HL-60/S4 (cell line): Measurements from ENCODE around the gene NT5C.
"Not testable (repeated sequence)": the region's sequence is repeated elsewhere in the genome, so short reads cannot be mapped to it uniquely, and the experiment has no call there.

Experiments
- in situ Hi-C: fragments of 300-500 bp; cut with MboI; formaldehyde crosslinking; loops from 2 replicates; pipeline ENCODE4 v1.14.3; 2022; ENCODE audit warnings: low sequenced_read_pairs

The NT5C gene

GRCh38 chr17:75144816-75145512, 13.4 kb upstream of the NT5C start:
- in situ Hi-C loops = no loop called here

DNA sequence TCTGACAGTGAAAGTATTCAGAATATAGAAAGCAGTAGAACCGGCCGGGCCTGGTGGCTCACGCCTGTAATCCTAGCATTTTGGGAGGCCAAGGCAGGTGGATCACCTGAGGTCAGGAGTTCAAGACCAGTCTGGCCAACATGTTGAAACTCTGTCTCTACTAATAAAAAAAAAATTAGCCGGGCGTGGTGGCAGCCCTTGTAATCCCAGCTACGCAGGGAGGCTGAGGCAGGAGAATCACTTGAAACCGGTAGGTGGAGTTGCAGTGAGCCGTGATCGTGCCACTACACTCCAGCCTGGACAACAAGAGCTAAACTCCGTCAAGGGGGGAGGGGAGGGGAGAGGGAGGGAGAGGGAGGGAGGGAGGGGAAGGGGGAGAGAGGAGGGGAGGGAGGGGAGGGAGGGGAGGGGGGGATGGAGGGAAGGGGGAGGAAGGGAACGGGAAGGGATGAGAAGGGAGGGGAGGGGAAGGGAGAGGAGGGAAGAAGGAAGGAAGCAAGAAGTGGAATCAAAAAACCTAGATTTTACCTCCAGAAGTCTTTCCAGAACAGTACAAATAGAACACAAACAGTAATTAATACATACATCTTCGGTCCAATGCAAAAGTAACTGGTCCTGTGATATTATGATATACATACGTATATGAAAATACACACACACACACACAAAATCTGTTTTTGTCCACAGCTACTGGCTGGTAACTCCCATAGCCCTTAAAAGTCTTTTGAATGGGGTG, 10.9 kb upstream of the NT5C start:
- in situ Hi-C loops = no loop called here

- in situ Hi-C loops = no loop called here
These were observed 7.0 kb upstream of the NT5C start for GRCh38 chr17:75138519-75138918.

DNA sequence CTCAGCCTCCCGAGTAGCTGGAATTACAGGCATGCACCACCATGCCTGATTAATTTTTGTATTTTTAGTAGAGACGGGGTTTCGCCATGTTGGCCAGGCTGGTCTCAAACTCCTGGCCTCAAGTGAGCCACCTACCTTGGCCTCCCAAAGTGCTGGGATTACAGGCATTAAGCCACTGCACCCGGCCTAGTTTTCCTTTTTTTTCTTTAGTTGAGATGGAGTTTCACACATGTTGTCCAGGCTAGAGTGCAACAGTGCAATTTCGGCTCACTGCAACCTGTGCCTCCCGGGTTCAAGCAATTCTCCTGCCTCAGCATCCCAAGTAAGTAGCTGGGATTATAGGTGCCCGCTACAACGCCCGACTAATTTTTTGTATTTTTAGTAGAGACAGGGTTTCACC, 6.2 kb upstream of the NT5C start:
- in situ Hi-C loops = not testable (repeated sequence)

- in situ Hi-C loops = no loop called here
These were observed 4.4 kb upstream of the NT5C start for GRCh38 chr17:75135946-75136345.

- in situ Hi-C loops = no loop called here
These were observed 3.9 kb upstream of the NT5C start for GRCh38 chr17:75135452-75135851.

GRCh38 chr17:75133607-75134347, 2.2 kb upstream of the NT5C start:
- in situ Hi-C loops = not testable (repeated sequence)

DNA sequence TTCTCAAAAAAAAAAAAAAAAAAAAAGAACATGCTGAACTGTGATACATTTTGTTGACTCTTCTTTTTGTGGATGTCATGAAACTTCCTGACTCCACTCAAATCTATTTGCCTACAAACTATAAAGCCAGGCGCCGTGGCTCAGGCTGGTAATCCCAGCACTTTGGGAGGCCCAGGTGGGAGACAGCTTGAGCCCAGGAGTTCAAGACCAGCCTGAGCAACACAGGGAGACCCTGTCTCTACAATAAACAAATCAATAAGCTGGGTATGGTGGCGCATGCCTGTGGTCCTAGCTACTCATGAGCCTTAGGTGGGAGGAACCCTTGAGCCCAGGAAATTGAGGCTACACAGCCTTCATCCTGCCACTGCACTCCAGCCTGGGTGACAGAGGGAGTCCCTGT, 1.5 kb upstream of the NT5C start:
- in situ Hi-C loops = no loop called here

DNA sequence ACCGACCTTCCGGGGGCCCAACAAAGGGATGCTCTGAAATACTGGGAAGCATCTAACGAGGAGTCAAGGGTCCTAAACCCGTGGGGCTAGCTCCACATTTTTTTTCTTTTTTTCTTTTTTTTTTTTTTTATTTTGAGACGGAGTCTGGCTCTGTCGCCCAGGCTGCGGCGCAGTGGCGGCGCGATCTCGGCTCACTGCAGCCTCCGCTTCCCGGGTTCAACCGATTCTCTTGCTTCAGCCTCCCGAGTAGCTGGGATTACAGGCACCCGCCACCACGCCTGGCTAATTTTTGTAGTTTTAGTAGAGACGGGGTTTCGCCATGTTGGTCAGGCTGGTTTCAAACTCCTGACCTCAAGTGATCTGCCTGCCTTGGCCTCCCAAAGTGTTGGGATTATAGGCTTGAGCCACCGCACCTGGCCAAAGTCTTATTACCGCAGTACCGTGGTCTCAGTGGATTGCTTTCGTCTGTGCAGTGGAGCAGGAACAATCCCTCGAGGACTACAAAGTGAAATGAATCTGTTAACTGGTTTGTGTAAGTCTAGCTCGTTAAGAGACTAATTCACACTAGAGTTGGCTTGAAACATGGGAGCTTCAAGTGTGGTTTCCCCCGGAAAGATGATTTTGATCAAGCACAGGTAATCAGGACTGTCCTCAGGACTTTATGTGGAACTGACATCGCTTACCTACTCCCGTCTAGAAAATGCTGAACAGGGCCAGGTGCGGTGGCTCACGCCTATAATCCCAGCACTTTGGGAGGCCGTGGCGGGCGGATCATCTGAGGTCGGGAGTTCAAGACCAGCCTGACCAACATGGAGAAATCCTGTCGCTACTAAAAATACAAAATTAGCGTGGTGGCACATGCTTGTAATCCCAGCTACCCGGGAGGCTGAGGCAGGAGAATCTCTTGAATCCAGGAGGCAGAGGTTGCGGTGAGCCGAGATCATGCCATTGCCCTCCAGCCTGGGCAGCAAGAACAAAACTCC, 767 bp upstream of the NT5C start:
- in situ Hi-C loops = not testable (repeated sequence)

- in situ Hi-C loops = no loop called here
These were observed 787 bp downstream of the NT5C start for GRCh38 chr17:75130632-75131277.

DNA sequence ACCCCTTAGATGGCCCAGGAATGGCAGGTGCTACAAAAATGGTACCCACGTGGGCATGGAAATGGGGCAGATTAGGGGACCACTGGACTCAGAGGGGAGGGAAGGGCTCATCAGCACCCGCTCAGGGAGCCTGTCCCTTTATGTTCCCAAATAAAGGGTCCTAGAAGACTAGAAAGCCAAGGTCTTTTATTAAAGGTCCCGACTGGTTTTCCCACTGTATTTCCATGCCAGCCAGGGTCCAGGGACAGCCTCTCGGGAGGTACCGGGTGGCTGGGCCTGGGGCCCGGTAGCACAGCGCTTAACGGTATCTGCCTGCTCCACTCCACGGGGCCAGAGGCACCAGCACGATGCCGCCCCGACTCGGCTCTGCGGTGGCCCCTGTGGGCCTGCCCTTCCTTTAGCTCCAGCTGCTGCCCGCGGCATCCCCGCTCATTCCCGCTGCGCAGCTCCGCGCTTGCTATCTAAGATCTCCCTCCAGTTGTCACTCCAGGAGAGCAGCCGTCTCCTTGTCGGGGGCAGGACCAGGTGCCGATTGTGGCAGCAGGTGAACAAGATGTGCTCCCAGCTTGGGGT, 1.4 kb downstream of the NT5C start:
- in situ Hi-C loops = no loop called here

- in situ Hi-C loops = no loop called here
These were observed 2.0 kb downstream of the NT5C start for GRCh38 chr17:75129576-75129975.

GRCh38 chr17:75128694-75129505, 2.6 kb downstream of the NT5C start:
- in situ Hi-C loops = no loop called here

GRCh38 chr17:75127936-75128335, 3.6 kb downstream of the NT5C start:
- in situ Hi-C loops = not testable (repeated sequence)

GRCh38 chr17:75126954-75127353, 4.6 kb downstream of the NT5C start:
- in situ Hi-C loops = no loop called here

DNA sequence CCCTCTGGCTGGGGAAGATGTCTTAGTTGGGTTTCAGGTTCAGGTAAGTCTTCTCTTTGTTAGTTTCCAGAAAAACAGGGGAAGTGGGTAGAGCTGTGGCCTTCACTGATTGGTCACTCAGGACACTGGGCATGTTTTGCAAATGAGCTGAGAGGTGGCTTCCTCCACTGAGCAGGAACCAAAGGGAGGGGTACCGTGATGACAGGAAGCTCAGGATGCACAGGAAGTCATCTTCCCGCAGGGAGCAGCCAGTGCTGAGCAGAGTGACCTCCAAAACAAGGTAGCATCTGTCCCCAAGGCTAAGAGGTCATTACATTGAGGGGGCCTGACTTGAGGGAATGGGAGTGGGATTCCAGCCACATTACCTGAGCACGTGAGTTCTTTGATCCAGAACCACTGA, 5.6 kb downstream of the NT5C start:
- in situ Hi-C loops = no loop called here

DNA sequence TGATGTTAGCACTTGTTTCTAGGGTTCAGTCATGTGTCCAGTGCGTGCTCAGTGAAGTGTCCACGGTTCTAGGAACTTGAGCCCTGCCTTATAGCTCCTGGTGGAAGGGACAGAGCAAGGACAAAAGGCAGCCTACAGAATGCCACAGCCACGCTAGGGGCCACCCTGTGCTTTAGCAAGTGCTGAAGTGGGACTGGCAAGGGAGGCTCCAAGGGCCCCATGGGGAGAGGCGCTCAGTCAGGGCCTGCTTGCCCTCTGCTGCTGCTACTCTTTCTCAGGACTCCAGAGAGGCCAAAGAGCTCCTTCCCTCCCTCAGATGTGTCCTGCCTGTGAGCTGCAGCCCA, 6.8 kb downstream of the NT5C start:
- in situ Hi-C loops = no loop called here

GRCh38 chr17:75124041-75124818, 7.3 kb downstream of the NT5C start:
- in situ Hi-C loops = no loop called here
